A549 (cell line): ENCODE measurements around the gene ADCYAP1R1. TPM values are rescaled to one million over a fixed set of nuclear protein-coding genes. Genes with fewer than 3 reads are reported as not detected.

Experiments
- ATAC-seq, 2 experiments: fragments of 200-7000 bp in 1 of 2; fragments of >200 bp in 1 of 2; cut with Nextera tagmentation in 1 of 2; cut with Tn5 transposase in 1 of 2; 3 replicates each; pipeline versions ENCODE4 v1.8.0 to v1.9.1; 2018 to 2020; ENCODE audit warnings: mild to moderate bottlenecking in 1 of 2, moderate library complexity in 1 of 2
- CTCF ChIA-PET: fragments of 300-600 bp; sonication (Branson Sonifier 250); formaldehyde crosslinking; extraction: SDS; loops from one replicate; lab custom pipeline; 2021; ENCODE audit warnings: antibody characterized with exemption, inconsistent platforms; lab: Yijun Ruan, JAX
- POLR2A ChIA-PET: fragments of 350-600 bp; formaldehyde crosslinking; extraction: SDS; loops from one replicate; lab custom pipeline; 2021; ENCODE audit warnings: antibody characterized with exemption, inconsistent platforms; lab: Yijun Ruan, JAX
- DNase-seq, 2 experiments: peaks; one replicate each; pipeline versions ENCODE4 v3.0.0 to v3.0.0-alpha.2; 2011 to 2016; ENCODE audit warnings: low read depth in 1 of 2, low spot score in 1 of 2
- FAIRE-seq: peaks from 2 replicates; lab custom pipeline; 2011; peaks lifted over from hg19 to GRCh38; lab: Jason Lieb, UNC
- H3K27ac ChIP-seq, 2 experiments: fragments of >200 bp; sonication (Bioruptor Twin); formaldehyde crosslinking; 3 replicates each; pipeline ENCODE4 v1.5.1; 2016 to 2017
- H3K4me1 ChIP-seq: fragments of >200 bp; sonication (Bioruptor Twin); formaldehyde crosslinking; 3 replicates; pipeline ENCODE4 v1.6.1; 2016
- H3K4me2 ChIP-seq: fragments of >200 bp; sonication (Bioruptor Twin); formaldehyde crosslinking; 3 replicates; pipeline ENCODE4 v1.6.1; 2016
- H3K4me3 ChIP-seq: fragments of >200 bp; sonication (Bioruptor Twin); formaldehyde crosslinking; 3 replicates; pipeline ENCODE4 v1.5.1; 2016
- H3K9me3 ChIP-seq: fragments of >200 bp; sonication (Bioruptor Twin); formaldehyde crosslinking; 3 replicates; pipeline ENCODE4 v1.6.1; 2016
- CEBPB ChIP-seq, 2 experiments: fragments of >200 bp in 1 of 2; sonication (Bioruptor Twin) in 1 of 2; formaldehyde crosslinking in 1 of 2; IDR thresholded peaks; 2 replicates each; pipeline ENCODE4 v1.6.1; 2012 to 2016
- CHD2 ChIP-seq: fragments of 150-350 bp; IDR thresholded peaks from 2 replicates; pipeline ENCODE4 v1.6.1; 2014; ENCODE audit warnings: low read length; ENCODE audit not compliant: partially characterized antibody
- EHF ChIP-seq: fragments of 250-450 bp; sonication (Bioruptor Pico); IDR thresholded peaks from 2 replicates; pipeline ENCODE4 v1.5.0; 2020; ENCODE audit warnings: mild to moderate bottlenecking
- EHMT2 ChIP-seq: fragments of 200-600 bp; sonication (generic); IDR thresholded peaks from 2 replicates; pipeline ENCODE4 v1.6.1; 2016; ENCODE audit warnings: antibody characterized with exemption, low read depth, mild to moderate bottlenecking, moderate library complexity
- FOSL2 ChIP-seq, 2 experiments: fragments of 450-650 bp in 1 of 2; fragments of >200 bp in 1 of 2; sonication (Bioruptor Twin) in 1 of 2; formaldehyde crosslinking; IDR thresholded peaks; 2 replicates each; pipeline versions ENCODE4 v1.5.0 to v1.6.1; 2016 to 2020; ENCODE audit warnings: mild to moderate bottlenecking in 1 of 2, moderate library complexity in 1 of 2
- HEYL ChIP-seq: fragments of 250-450 bp; sonication (Bioruptor Pico); IDR thresholded peaks from 2 replicates; pipeline ENCODE4 v1.8.0; 2021; ENCODE audit warnings: mild to moderate bottlenecking, moderate library complexity
- HOXA7 ChIP-seq: fragments of 250-450 bp; sonication (Bioruptor Pico); IDR thresholded peaks from 2 replicates; pipeline ENCODE4 v1.5.0; 2020; ENCODE audit warnings: mild to moderate bottlenecking, moderate library complexity
- HOXB13 ChIP-seq: fragments of 250-450 bp; sonication (Bioruptor Pico); IDR thresholded peaks from 2 replicates; pipeline ENCODE4 v1.5.0; 2020; ENCODE audit warnings: low read depth, mild to moderate bottlenecking, moderate library complexity
- HOXB5 ChIP-seq: fragments of 250-450 bp; sonication (Bioruptor Pico); IDR thresholded peaks from 2 replicates; pipeline ENCODE4 v1.5.0; 2020; ENCODE audit warnings: mild to moderate bottlenecking, moderate library complexity
- JUNB ChIP-seq: fragments of >200 bp; sonication (Bioruptor Twin); formaldehyde crosslinking; IDR thresholded peaks from 2 replicates; pipeline ENCODE4 v1.6.1; 2016
- KDM5A ChIP-seq: fragments of 200-600 bp; sonication (generic); IDR thresholded peaks from 2 replicates; pipeline ENCODE4 v1.6.1; 2016; ENCODE audit warnings: antibody characterized with exemption, mild to moderate bottlenecking
- MAFK ChIP-seq: fragments of 450-650 bp; IDR thresholded peaks from 2 replicates; pipeline ENCODE4 v1.6.1; 2014; ENCODE audit not compliant: partially characterized antibody
- MAZ ChIP-seq: fragments of 150-350 bp; IDR thresholded peaks from 2 replicates; pipeline ENCODE4 v1.6.1; 2014; ENCODE audit warnings: antibody characterized with exemption, low read depth, low read length, borderline replicate concordance
- RNF2 ChIP-seq: fragments of 200-600 bp; sonication (generic); IDR thresholded peaks from 2 replicates; pipeline ENCODE4 v1.6.1; 2016; ENCODE audit warnings: low read depth, mild to moderate bottlenecking, antibody characterized with exemption, moderate library complexity, borderline replicate concordance
- SMC3 ChIP-seq: fragments of >200 bp; sonication (Bioruptor Twin); formaldehyde crosslinking; IDR thresholded peaks from 3 replicates; pipeline ENCODE4 v1.6.1; 2018; ENCODE audit warnings: inconsistent platforms
- TFCP2L1 ChIP-seq: fragments of 250-450 bp; sonication (Bioruptor Pico); IDR thresholded peaks from 2 replicates; pipeline ENCODE4 v1.5.0; 2021; ENCODE audit warnings: mild to moderate bottlenecking
- ZC3H11A ChIP-seq: fragments of 450-650 bp; IDR thresholded peaks from 2 replicates; pipeline ENCODE4 v1.6.1; 2014; ENCODE audit warnings: antibody characterized with exemption, mild to moderate bottlenecking
- ZSCAN20 ChIP-seq: fragments of 250-450 bp; sonication (Bioruptor Pico); IDR thresholded peaks from 2 replicates; pipeline ENCODE4 v1.8.0; 2022; ENCODE audit warnings: mild to moderate bottlenecking, moderate library complexity
- WGBS: methylation state at CpG from one replicate; pipeline ENCODE4 v1.1.6; 2017; ENCODE audit errors: missing lambda C conversion rate; 5-methylcytosine and 5-hydroxymethylcytosine counted together
- polyA plus RNA-seq, 4 experiments: library from polyadenylated mRNA; depleted of rRNA in 3 of 4; stranded (reverse); fragments of >200 nt; fragmentation: RNase III in 1 of 4; extraction: RNeasy Plus Mini Kit Qiagen cat#74134 plus additional on column Dnase treatment in 1 of 4; gene quantifications; 2 replicates in 3 of 4; 3 replicates in 1 of 4; pipeline ENCODE4 v1.2.3, GENCODE V29; 2011 to 2017
- TF ChIP-seq, protein P1 (sequence below): fragments of >200 bp; sonication (Bioruptor Twin); formaldehyde crosslinking; IDR thresholded peaks from 2 replicates; pipeline ENCODE4 v1.6.1; 2016
- TF ChIP-seq, protein P2 (sequence below): fragments of >200 bp; sonication (Bioruptor Twin); formaldehyde crosslinking; IDR thresholded peaks from 3 replicates; pipeline ENCODE4 v1.5.1; 2016
- TF ChIP-seq, protein P3 (sequence below): fragments of 150-350 bp; IDR thresholded peaks from 2 replicates; pipeline ENCODE4 v1.6.1; 2014; ENCODE audit warnings: low read depth, mild to moderate bottlenecking, low read length
- TF ChIP-seq, protein P4 (sequence below): IDR thresholded peaks from 2 replicates; pipeline ENCODE4 v1.6.1; 2012
- TF ChIP-seq, protein P5 (sequence below): fragments of 250-450 bp; sonication (Bioruptor Pico); IDR thresholded peaks from 2 replicates; pipeline ENCODE4 v1.5.0; 2020; ENCODE audit warnings: low read depth, mild to moderate bottlenecking, moderate library complexity
- TF ChIP-seq, protein P6 (sequence below): fragments of 200-600 bp; sonication (generic); IDR thresholded peaks from 2 replicates; pipeline ENCODE4 v1.6.1; 2016; ENCODE audit warnings: antibody characterized with exemption, mild to moderate bottlenecking, moderate library complexity
- TF ChIP-seq, protein P7 (sequence below): fragments of >200 bp; sonication (Bioruptor Twin); formaldehyde crosslinking; IDR thresholded peaks from 3 replicates; pipeline ENCODE4 v1.6.1; 2016

The ADCYAP1R1 gene
- polyA plus RNA-seq, 2 of the 4 experiments (the other 2 are of a cell fraction), result 0.01 TPM; not detected in 1

DNA sequence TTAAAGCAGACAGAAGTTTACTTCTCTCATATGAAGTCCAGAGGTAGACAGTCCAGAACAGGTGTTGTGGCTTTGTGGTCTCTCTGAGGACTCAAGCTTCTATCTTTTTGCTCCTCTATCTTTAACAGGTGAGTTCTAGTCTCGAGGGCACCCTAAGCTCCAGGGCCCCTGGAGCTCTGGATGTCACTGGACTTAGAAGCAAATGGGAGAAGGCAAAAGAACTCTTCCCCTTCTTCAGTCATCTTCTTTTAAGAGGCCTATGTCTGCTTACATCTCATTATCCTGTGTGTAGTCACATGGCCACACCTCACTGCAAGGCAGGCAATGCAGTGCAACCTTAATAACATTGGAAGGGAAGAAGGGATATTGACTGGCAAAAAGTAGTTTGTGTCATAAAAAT is 61.6 kb downstream of the ADCYAP1R1 start:
- Histone ChIP-seq H3K9me3 (no peaks in the 10 kb centered on the region), H3K27ac (no peak overlapping the region), H3K4me3 (no peak overlapping the region), H3K4me1 (no peaks in the 10 kb centered on the region), H3K4me2 (no peak overlapping the region)
- TF ChIP-seq HEYL (CRISPR knock-in tag) (no peak), ZC3H11A (no peak), MAZ (no peak), RNF2 (no peak), KDM5A (no peak), SMC3 (no peak), TFCP2L1 (CRISPR knock-in tag) (no peak), HOXA7 (CRISPR knock-in tag) (no peak), HOXB5 (CRISPR knock-in tag) (no peak), EHF (CRISPR knock-in tag) (no peak), JUNB (no peak), CHD2 (no peak), MAFK (no peak)
- TF ChIP-seq, protein P1, sequence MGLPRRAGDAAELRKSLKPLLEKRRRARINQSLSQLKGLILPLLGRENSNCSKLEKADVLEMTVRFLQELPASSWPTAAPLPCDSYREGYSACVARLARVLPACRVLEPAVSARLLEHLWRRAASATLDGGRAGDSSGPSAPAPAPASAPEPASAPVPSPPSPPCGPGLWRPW, result no peak
- TF ChIP-seq, protein P2, sequence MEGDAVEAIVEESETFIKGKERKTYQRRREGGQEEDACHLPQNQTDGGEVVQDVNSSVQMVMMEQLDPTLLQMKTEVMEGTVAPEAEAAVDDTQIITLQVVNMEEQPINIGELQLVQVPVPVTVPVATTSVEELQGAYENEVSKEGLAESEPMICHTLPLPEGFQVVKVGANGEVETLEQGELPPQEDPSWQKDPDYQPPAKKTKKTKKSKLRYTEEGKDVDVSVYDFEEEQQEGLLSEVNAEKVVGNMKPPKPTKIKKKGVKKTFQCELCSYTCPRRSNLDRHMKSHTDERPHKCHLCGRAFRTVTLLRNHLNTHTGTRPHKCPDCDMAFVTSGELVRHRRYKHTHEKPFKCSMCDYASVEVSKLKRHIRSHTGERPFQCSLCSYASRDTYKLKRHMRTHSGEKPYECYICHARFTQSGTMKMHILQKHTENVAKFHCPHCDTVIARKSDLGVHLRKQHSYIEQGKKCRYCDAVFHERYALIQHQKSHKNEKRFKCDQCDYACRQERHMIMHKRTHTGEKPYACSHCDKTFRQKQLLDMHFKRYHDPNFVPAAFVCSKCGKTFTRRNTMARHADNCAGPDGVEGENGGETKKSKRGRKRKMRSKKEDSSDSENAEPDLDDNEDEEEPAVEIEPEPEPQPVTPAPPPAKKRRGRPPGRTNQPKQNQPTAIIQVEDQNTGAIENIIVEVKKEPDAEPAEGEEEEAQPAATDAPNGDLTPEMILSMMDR, result no peak
- TF ChIP-seq, protein P3, sequence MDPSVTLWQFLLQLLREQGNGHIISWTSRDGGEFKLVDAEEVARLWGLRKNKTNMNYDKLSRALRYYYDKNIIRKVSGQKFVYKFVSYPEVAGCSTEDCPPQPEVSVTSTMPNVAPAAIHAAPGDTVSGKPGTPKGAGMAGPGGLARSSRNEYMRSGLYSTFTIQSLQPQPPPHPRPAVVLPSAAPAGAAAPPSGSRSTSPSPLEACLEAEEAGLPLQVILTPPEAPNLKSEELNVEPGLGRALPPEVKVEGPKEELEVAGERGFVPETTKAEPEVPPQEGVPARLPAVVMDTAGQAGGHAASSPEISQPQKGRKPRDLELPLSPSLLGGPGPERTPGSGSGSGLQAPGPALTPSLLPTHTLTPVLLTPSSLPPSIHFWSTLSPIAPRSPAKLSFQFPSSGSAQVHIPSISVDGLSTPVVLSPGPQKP, result no peak
- DNase-seq (no peak), FAIRE-seq (no peak), ATAC-seq (no peak)
- WGBS, result 0% methylated on average over 1 of the region's 1 CpG
- ChIA-PET CTCF (interaction anchor here (0.9 to 13.4 kb wide), 4 partner anchors 8 to 176 kb away, joined by 3 to 141 read pairs (median 8); no protein-coding TSS in a partner anchor), POLR2A (no interaction called here)

DNA sequence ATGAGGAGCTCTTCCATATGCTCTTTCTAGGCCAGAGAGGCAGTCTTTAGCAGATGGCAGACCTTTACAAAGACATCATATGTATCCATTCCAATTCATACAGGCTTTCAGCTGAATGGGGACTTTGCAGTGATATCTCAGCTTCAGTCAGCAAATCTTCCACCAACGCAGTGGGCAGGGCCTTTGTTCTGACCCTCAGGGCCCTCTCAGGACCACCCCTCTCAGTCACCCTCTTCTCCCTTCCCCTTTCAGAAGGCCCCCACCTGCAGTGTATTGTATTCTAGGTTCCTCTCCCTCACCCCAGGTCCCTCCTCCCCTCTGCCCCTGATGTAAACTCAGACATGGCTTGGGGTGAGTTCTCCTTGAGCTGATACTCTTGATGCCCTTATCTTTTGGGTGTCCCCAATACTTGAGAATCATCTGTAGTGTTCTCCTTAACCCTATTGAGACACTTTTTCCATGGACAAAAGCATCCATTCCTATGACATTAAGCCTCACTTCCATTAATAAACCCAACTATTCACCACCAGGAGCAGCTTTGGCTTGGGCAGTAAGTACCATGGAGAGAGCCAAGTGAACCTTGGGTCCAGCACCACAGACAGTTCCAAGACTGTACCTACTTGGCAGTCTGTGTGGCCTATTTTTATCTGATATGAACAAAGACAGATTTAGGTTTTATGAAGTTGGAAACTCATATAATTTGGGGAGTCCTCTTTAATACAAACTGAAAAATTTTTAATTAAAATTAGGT is 62.7 kb downstream of the ADCYAP1R1 start:
- Histone ChIP-seq H3K4me2 (no peak overlapping the region), H3K4me3 (no peak overlapping the region)
- no peak for FAIRE-seq
- peak; percentile 54 to 68; a peak in 1 of 6 replicates for ATAC-seq
- TF ChIP-seq CEBPB (IDR thresholded peaks at IDR 0.05) (no peak), HOXB13 (0 out of 2 replicates have a peak, but pooled peaks have one; percentile 47), EHMT2 (peak; percentile 98), EHF (CRISPR knock-in tag) (0 out of 2 replicates have a peak, but pooled peaks have one; percentile 26), HOXB5 (CRISPR knock-in tag) (peak; percentile 80; the same call in 1 of the 2 replicates), FOSL2 (IDR thresholded peaks at IDR 0.05) (no peak), FOSL2 (CRISPR knock-in tag; IDR thresholded peaks at IDR 0.05) (no peak), ZSCAN20 (CRISPR knock-in tag) (0 out of 2 replicates have a peak, but pooled peaks have one; percentile 58)
- TF ChIP-seq, protein P4, sequence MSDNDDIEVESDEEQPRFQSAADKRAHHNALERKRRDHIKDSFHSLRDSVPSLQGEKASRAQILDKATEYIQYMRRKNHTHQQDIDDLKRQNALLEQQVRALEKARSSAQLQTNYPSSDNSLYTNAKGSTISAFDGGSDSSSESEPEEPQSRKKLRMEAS, result no peak
- TF ChIP-seq, protein P5, sequence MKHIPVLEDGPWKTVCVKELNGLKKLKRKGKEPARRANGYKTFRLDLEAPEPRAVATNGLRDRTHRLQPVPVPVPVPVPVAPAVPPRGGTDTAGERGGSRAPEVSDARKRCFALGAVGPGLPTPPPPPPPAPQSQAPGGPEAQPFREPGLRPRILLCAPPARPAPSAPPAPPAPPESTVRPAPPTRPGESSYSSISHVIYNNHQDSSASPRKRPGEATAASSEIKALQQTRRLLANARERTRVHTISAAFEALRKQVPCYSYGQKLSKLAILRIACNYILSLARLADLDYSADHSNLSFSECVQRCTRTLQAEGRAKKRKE (CRISPR knock-in tag), result 0 out of 2 replicates have a peak, but pooled peaks have one; percentile 46
- TF ChIP-seq, protein P6, sequence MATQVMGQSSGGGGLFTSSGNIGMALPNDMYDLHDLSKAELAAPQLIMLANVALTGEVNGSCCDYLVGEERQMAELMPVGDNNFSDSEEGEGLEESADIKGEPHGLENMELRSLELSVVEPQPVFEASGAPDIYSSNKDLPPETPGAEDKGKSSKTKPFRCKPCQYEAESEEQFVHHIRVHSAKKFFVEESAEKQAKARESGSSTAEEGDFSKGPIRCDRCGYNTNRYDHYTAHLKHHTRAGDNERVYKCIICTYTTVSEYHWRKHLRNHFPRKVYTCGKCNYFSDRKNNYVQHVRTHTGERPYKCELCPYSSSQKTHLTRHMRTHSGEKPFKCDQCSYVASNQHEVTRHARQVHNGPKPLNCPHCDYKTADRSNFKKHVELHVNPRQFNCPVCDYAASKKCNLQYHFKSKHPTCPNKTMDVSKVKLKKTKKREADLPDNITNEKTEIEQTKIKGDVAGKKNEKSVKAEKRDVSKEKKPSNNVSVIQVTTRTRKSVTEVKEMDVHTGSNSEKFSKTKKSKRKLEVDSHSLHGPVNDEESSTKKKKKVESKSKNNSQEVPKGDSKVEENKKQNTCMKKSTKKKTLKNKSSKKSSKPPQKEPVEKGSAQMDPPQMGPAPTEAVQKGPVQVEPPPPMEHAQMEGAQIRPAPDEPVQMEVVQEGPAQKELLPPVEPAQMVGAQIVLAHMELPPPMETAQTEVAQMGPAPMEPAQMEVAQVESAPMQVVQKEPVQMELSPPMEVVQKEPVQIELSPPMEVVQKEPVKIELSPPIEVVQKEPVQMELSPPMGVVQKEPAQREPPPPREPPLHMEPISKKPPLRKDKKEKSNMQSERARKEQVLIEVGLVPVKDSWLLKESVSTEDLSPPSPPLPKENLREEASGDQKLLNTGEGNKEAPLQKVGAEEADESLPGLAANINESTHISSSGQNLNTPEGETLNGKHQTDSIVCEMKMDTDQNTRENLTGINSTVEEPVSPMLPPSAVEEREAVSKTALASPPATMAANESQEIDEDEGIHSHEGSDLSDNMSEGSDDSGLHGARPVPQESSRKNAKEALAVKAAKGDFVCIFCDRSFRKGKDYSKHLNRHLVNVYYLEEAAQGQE, result peak; percentile 97
- TF ChIP-seq, protein P7, sequence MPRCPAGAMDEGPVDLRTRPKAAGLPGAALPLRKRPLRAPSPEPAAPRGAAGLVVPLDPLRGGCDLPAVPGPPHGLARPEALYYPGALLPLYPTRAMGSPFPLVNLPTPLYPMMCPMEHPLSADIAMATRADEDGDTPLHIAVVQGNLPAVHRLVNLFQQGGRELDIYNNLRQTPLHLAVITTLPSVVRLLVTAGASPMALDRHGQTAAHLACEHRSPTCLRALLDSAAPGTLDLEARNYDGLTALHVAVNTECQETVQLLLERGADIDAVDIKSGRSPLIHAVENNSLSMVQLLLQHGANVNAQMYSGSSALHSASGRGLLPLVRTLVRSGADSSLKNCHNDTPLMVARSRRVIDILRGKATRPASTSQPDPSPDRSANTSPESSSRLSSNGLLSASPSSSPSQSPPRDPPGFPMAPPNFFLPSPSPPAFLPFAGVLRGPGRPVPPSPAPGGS, result no peak
- TF ChIP-seq, all 56 proteins: peak for 7
- Histone ChIP-seq H3K9me3 (no peaks in the 10 kb centered on the region), H3K4me1 (no peaks in the 10 kb centered on the region), H3K27ac (no peak overlapping the region)
- POLR2A ChIA-PET, result no interaction called here
- CTCF ChIA-PET, result interaction anchor here (1.3 to 13.4 kb wide), 4 partner anchors 7 to 629 kb away, joined by 3 to 141 read pairs (median 12); no protein-coding TSS in a partner anchor
- peak in 1 of 2 experiments; percentile 26 for DNase-seq
- 0% methylated on average over 1 of the region's 1 CpG for WGBS
